SK-N-SH (cell line): ENCODE data around the gene TIAM1. TPM values are rescaled to one million over a fixed set of nuclear protein-coding genes. Genes with fewer than 3 reads are reported as not detected.

Source experiments
- CTCF ChIA-PET: fragments of 300-600, 350-600 bp; formaldehyde crosslinking; extraction: SDS; loops from one replicate; lab custom pipeline; 2021; lab: Yijun Ruan, JAX
- POLR2A ChIA-PET: fragments of 350-600 bp; sonication (Branson Sonifier 250); formaldehyde crosslinking; extraction: SDS; loops from one replicate; lab custom pipeline; 2020; ENCODE audit warnings: antibody characterized with exemption, inconsistent platforms; lab: Yijun Ruan, JAX
- DNase-seq: peaks from one replicate; pipeline ENCODE4 v3.0.0; 2012
- H2AFZ ChIP-seq: fragments of 200-600 bp; sonication (generic); 2 replicates; pipeline ENCODE4 v1.8.1; 2016; ENCODE audit warnings: antibody characterized with exemption, mild to moderate bottlenecking, low read depth
- H3F3A ChIP-seq: fragments of 200-600 bp; sonication (generic); replicated peaks from 2 replicates; pipeline ENCODE3; 2016; ENCODE audit warnings: antibody characterized with exemption, mild to moderate bottlenecking; ENCODE audit not compliant: insufficient read depth
- H3K27ac ChIP-seq, 2 experiments: fragments of 200-500 bp in 1 of 2; fragments of 200-600 bp in 1 of 2; sonication (Bioruptor generic) in 1 of 2; sonication (generic), shearing (Covaris generic) in 1 of 2; 2 replicates each; pipeline versions ENCODE4 v1.5.1 to v1.6.1; 2014 to 2016; ENCODE audit warnings: low read depth in 2 of 2, inconsistent platforms in 1 of 2, low read length in 1 of 2, mild to moderate bottlenecking in 1 of 2, mixed read lengths in 1 of 2
- H3K27me3 ChIP-seq: fragments of 200-600 bp; sonication (generic), shearing (Covaris generic); 2 replicates; pipeline ENCODE4 v1.6.1; 2016; ENCODE audit warnings: mixed run types; ENCODE audit not compliant: insufficient read depth
- H3K36me3 ChIP-seq, 2 experiments: fragments of 200-500 bp in 1 of 2; fragments of 200-600 bp in 1 of 2; sonication (Bioruptor generic) in 1 of 2; sonication (generic) in 1 of 2; replicated peaks in 1 of 2; 2 replicates each; pipeline versions ENCODE3 to v1.5.1; 2014 to 2016; ENCODE audit warnings: low read length in 1 of 2, mild to moderate bottlenecking in 1 of 2; ENCODE audit not compliant: insufficient read depth in 2 of 2, control insufficient read depth in 1 of 2
- H3K4me1 ChIP-seq, 2 experiments: fragments of 200-500 bp in 1 of 2; fragments of 200-600 bp in 1 of 2; sonication (Bioruptor generic) in 1 of 2; sonication (generic), shearing (Covaris generic) in 1 of 2; 2 replicates each; pipeline versions ENCODE4 v1.5.1 to v1.6.1; 2014 to 2016; ENCODE audit warnings: low read depth in 1 of 2, low read length in 1 of 2, mixed run types in 1 of 2; ENCODE audit not compliant: insufficient read depth in 2 of 2, control insufficient read depth in 1 of 2
- H3K4me2 ChIP-seq: fragments of 200-600 bp; sonication (generic), shearing (Covaris generic); 2 replicates; pipeline ENCODE4 v1.6.1; 2017; ENCODE audit warnings: mixed run types
- H3K4me3 ChIP-seq, 2 experiments: fragments of 200-500 bp in 1 of 2; fragments of 200-600 bp in 1 of 2; sonication (Bioruptor generic) in 1 of 2; sonication (generic), shearing (Covaris generic) in 1 of 2; 2 replicates each; pipeline versions ENCODE4 v1.5.1 to v1.8.1; 2014 to 2016; ENCODE audit warnings: low read depth in 2 of 2, inconsistent platforms in 1 of 2, low read length in 1 of 2, mild to moderate bottlenecking in 1 of 2, mixed read lengths in 1 of 2, moderate library complexity in 1 of 2
- H3K79me2 ChIP-seq: fragments of 200-600 bp; sonication (generic); 2 replicates; pipeline ENCODE4 v1.8.1; 2017; ENCODE audit warnings: mild to moderate bottlenecking; ENCODE audit not compliant: insufficient read depth
- H3K9ac ChIP-seq: fragments of 200-600 bp; sonication (generic); 2 replicates; pipeline ENCODE4 v1.6.1; 2017; ENCODE audit warnings: mixed run types
- H3K9me2 ChIP-seq: fragments of 200-600 bp; sonication (generic); 2 replicates; pipeline ENCODE4 v1.6.1; 2017; ENCODE audit warnings: mixed run types
- H3K9me3 ChIP-seq: fragments of 200-600 bp; sonication (generic); 2 replicates; pipeline ENCODE4 v1.6.1; 2017; ENCODE audit warnings: mixed run types, mild to moderate bottlenecking, moderate library complexity
- H4K20me1 ChIP-seq: fragments of 200-600 bp; sonication (generic); 2 replicates; pipeline ENCODE4 v1.6.1; 2017; ENCODE audit warnings: mild to moderate bottlenecking, mixed run types; ENCODE audit not compliant: insufficient read depth
- CHD2 ChIP-seq: fragments of 150-350 bp; IDR thresholded peaks from 2 replicates; pipeline ENCODE4 v1.6.1; 2018; ENCODE audit warnings: low read length; ENCODE audit not compliant: partially characterized antibody
- CTCF ChIP-seq: fragments of 200-600 bp; sonication (generic); IDR thresholded peaks from 2 replicates; pipeline ENCODE4 v1.6.1; 2017; ENCODE audit warnings: antibody characterized with exemption, mild to moderate bottlenecking, moderate library complexity
- ELF1 ChIP-seq: IDR thresholded peaks from 2 replicates; pipeline ENCODE4 v1.4.0; 2012
- EP300 ChIP-seq, 2 experiments: IDR thresholded peaks; 2 replicates each; pipeline versions ENCODE4 v1.4.0 to v1.6.1; 2012; ENCODE audit warnings: borderline replicate concordance in 1 of 2, low read depth in 1 of 2, low read length in 1 of 2
- FOXJ3 ChIP-seq: sonication (generic); formaldehyde crosslinking; IDR thresholded peaks from 2 replicates; pipeline ENCODE4 v1.5.1; 2020; ENCODE audit warnings: mild to moderate bottlenecking, missing genetic modification reagents
- FOXM1 ChIP-seq: IDR thresholded peaks from 2 replicates; pipeline ENCODE4 v1.4.0; 2012; ENCODE audit warnings: low read depth, mild to moderate bottlenecking
- GATA2 ChIP-seq: sonication (generic); formaldehyde crosslinking; IDR thresholded peaks from 2 replicates; pipeline ENCODE4 v1.5.0; 2020; ENCODE audit warnings: mild to moderate bottlenecking, missing genetic modification reagents
- IRF3 ChIP-seq: fragments of 150-350 bp; IDR thresholded peaks from 2 replicates; pipeline ENCODE4 v1.6.1; 2016; ENCODE audit warnings: mild to moderate bottlenecking, low read depth, low read length
- MAX ChIP-seq: IDR thresholded peaks from 2 replicates; pipeline ENCODE4 v1.4.0; 2012; ENCODE audit warnings: low read depth
- MXI1 ChIP-seq: IDR thresholded peaks from 2 replicates; pipeline ENCODE4 v1.6.1; 2012; ENCODE audit warnings: mild to moderate bottlenecking, low read depth, low read length, improper control_type of control experiment
- NFIC ChIP-seq: IDR thresholded peaks from 2 replicates; pipeline ENCODE4 v1.4.0; 2012; ENCODE audit warnings: borderline replicate concordance
- RAD21 ChIP-seq: IDR thresholded peaks from 2 replicates; pipeline ENCODE4 v1.6.1; 2012; ENCODE audit warnings: mild to moderate bottlenecking, low read length
- RFX5 ChIP-seq: IDR thresholded peaks from 2 replicates; pipeline ENCODE4 v1.6.1; 2012; ENCODE audit warnings: mild to moderate bottlenecking, improper control_type of control experiment, low read length
- RXRA ChIP-seq: IDR thresholded peaks from 2 replicates; pipeline ENCODE4 v1.4.0; 2012; ENCODE audit warnings: low read depth, mild to moderate bottlenecking, borderline replicate concordance
- SIN3A ChIP-seq: IDR thresholded peaks from 2 replicates; pipeline ENCODE4 v1.6.1; 2012; ENCODE audit warnings: low read depth, mild to moderate bottlenecking, low read length, moderate library complexity, borderline replicate concordance
- TAF1 ChIP-seq: IDR thresholded peaks from 2 replicates; pipeline ENCODE4 v1.6.1; 2012; ENCODE audit warnings: low read depth, mild to moderate bottlenecking, low read length, moderate library complexity, borderline replicate concordance
- TEAD4 ChIP-seq: IDR thresholded peaks from 2 replicates; pipeline ENCODE4 v1.4.0; 2012; ENCODE audit warnings: mild to moderate bottlenecking, borderline replicate concordance; ENCODE audit not compliant: insufficient read depth
- USF2 ChIP-seq: fragments of 150-350 bp; IDR thresholded peaks from 2 replicates; pipeline ENCODE4 v1.6.1; 2017; ENCODE audit warnings: antibody characterized with exemption, low read length, low read depth, borderline replicate concordance
- YY1 ChIP-seq: IDR thresholded peaks from 2 replicates; pipeline ENCODE4 v1.4.0; 2012; ENCODE audit warnings: low read depth, mild to moderate bottlenecking
- WGBS: methylation state at CpG from one replicate; pipeline ENCODE4 v1.1.6; 2017; ENCODE audit warnings: low lambda C conversion rate; 5-methylcytosine and 5-hydroxymethylcytosine counted together
- polyA plus RNA-seq, 3 experiments: library from polyadenylated mRNA; depleted of rRNA; stranded (reverse); fragments of >200 nt; gene quantifications; 2 replicates each; pipeline ENCODE4 v1.2.3, GENCODE V29; 2012

Gene TIAM1
- polyA plus RNA-seq, 1 of the 3 experiments (the other 2 are of a cell fraction) = 1.7 TPM

- no peak for TF ChIP-seq SIN3A
- TF ChIP-seq CHD2 = peak; percentile 13
- TF ChIP-seq FOXJ3 (CRISPR knock-in tag) = no peak
- no peak for TF ChIP-seq TAF1
- H3K27ac ChIP-seq = peak overlapping the region in 1 of 2 experiments; percentile 95; a peak in 2 of 4 replicates
- WGBS = 48% methylated on average over 5 of the region's 5 CpGs
- H3F3A ChIP-seq = peaks cover 5% of the 10 kb centered on the region
- H3K79me2 ChIP-seq = no peaks in the 10 kb centered on the region
- H3K4me2 ChIP-seq = no peak overlapping the region
- POLR2A ChIA-PET = interaction anchor here (2.4 kb wide), 1 partner anchor 13 kb away, joined by 36 read pairs; no protein-coding TSS in a partner anchor
- H3K36me3 ChIP-seq = no peaks in the 10 kb centered on the region
- no peaks in the 10 kb centered on the region for H3K9me2 ChIP-seq
- CTCF ChIA-PET = interaction anchor here (1.4 to 3.4 kb wide), 3 partner anchors 16 to 36 kb away, joined by 3 to 24 read pairs (median 15); no protein-coding TSS in a partner anchor
- no peak overlapping the region for H3K9ac ChIP-seq
- H3K9me3 ChIP-seq = 0 out of 2 replicates have a peak, but pooled peaks cover 6% of the 10 kb centered on the region
- no peaks in the 10 kb centered on the region for H4K20me1 ChIP-seq
- no peak for DNase-seq
- H3K27me3 ChIP-seq = no peaks in the 10 kb centered on the region
- peaks cover 0 to 25% of the 10 kb centered on the region in 2 experiments; a peak in 2 of 4 replicates for H3K4me1 ChIP-seq
- no peak overlapping the region for H2AFZ ChIP-seq
- peak overlapping the region in 1 of 2 experiments; percentile 52; a peak in 2 of 4 replicates for H3K4me3 ChIP-seq
Measured at GRCh38 chr21:31159808-31160207, 184.3 kb downstream of the TIAM1 start.

- H3K27me3 ChIP-seq = no peaks in the 10 kb centered on the region
- H4K20me1 ChIP-seq = no peaks in the 10 kb centered on the region
- H3K36me3 ChIP-seq = no peaks in the 10 kb centered on the region
- TF ChIP-seq CHD2 = no peak
- no peak for TF ChIP-seq MAX
- TF ChIP-seq GATA2 (CRISPR knock-in tag) = no peak
- no peak for TF ChIP-seq RFX5
- TF ChIP-seq TEAD4 = no peak
- no peak for TF ChIP-seq FOXM1
- no peak for TF ChIP-seq USF2
- TF ChIP-seq CTCF = no peak
- TF ChIP-seq NFIC = no peak
- TF ChIP-seq IRF3 = no peak
- TF ChIP-seq MXI1 = no peak
- no peak for TF ChIP-seq RAD21
- no peak for TF ChIP-seq EP300 (IDR thresholded peaks at IDR 0.05; ENCODE audit: borderline replicate concordance in 1 of 2, low read depth in 1 of 2, low read length in 1 of 2)
- no peak for TF ChIP-seq TAF1
- no peak for TF ChIP-seq ELF1
- TF ChIP-seq YY1 = no peak
- TF ChIP-seq RXRA = no peak
- H3F3A ChIP-seq = peaks cover 5% of the 10 kb centered on the region
- H3K79me2 ChIP-seq = no peaks in the 10 kb centered on the region
- H3K4me3 ChIP-seq = peak overlapping the region in 1 of 2 experiments; percentile 52; a peak in 2 of 4 replicates
- H3K27ac ChIP-seq = peak overlapping the region in 1 of 2 experiments; percentile 95; a peak in 2 of 4 replicates
- DNase-seq = no peak
- WGBS = 58% methylated on average over 8 of the region's 8 CpGs
- peaks cover 0 to 30% of the 10 kb centered on the region in 2 experiments; a peak in 2 of 4 replicates for H3K4me1 ChIP-seq
- 0 out of 2 replicates have a peak, but pooled peaks cover 6% of the 10 kb centered on the region for H3K9me3 ChIP-seq
- no peak overlapping the region for H3K9ac ChIP-seq
- ChIA-PET POLR2A (interaction anchor here (0.9 to 1.8 kb wide), 3 partner anchors 12 to 15 kb away, joined by 3 to 9 read pairs (median 7); no protein-coding TSS in a partner anchor), CTCF (interaction anchor here (0.6 to 3.4 kb wide), 8 partner anchors 14 to 49 kb away, joined by 3 to 24 read pairs (median 4); no protein-coding TSS in a partner anchor)
- H3K9me2 ChIP-seq = no peaks in the 10 kb centered on the region
- H2AFZ ChIP-seq = no peak overlapping the region
- H3K4me2 ChIP-seq = no peak overlapping the region
Measured at GRCh38 chr21:31158789-31159581, 185.1 kb downstream of the TIAM1 start.
